A673 (cell line): ENCODE measurements around the gene WSCD2.

Experiments used
- EZH2 ChIP-seq: fragments of 200-600 bp; sonication (generic); IDR thresholded peaks from 2 replicates; pipeline ENCODE4 v1.6.1; 2017; ENCODE audit warnings: borderline replicate concordance, low read depth, mild to moderate bottlenecking, mixed read lengths, antibody characterized with exemption, low read length; ENCODE audit not compliant: poor library complexity, severe bottlenecking
- TF ChIP-seq, protein P1 (sequence below): fragments of 300-800, 200-600 bp; sonication (generic); conservative IDR thresholded peaks from 2 replicates; pipeline ENCODE4 v1.5.1; 2017; ENCODE audit warnings: low read depth, mild to moderate bottlenecking, antibody characterized with exemption, low read length, moderate library complexity, mixed read lengths

- TF ChIP-seq, protein P1, sequence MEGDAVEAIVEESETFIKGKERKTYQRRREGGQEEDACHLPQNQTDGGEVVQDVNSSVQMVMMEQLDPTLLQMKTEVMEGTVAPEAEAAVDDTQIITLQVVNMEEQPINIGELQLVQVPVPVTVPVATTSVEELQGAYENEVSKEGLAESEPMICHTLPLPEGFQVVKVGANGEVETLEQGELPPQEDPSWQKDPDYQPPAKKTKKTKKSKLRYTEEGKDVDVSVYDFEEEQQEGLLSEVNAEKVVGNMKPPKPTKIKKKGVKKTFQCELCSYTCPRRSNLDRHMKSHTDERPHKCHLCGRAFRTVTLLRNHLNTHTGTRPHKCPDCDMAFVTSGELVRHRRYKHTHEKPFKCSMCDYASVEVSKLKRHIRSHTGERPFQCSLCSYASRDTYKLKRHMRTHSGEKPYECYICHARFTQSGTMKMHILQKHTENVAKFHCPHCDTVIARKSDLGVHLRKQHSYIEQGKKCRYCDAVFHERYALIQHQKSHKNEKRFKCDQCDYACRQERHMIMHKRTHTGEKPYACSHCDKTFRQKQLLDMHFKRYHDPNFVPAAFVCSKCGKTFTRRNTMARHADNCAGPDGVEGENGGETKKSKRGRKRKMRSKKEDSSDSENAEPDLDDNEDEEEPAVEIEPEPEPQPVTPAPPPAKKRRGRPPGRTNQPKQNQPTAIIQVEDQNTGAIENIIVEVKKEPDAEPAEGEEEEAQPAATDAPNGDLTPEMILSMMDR: no peak
- no peak for TF ChIP-seq EZH2
These were observed 50.2 kb downstream of the WSCD2 start for GRCh38 chr12:108179305-108179704.
